Keratinocyte (primary cell): Measurements from ENCODE around the gene OAF. TPM values are rescaled to one million over a fixed set of nuclear protein-coding genes. Genes with fewer than 3 reads are reported as not detected.

Experiments
- DNase-seq: peaks from one replicate; pipeline ENCODE4 v3.0.0-alpha.2; 2011; ENCODE audit warnings: low read depth, missing footprints, low spot score
- FAIRE-seq: peaks from 2 replicates; lab custom pipeline; 2011; peaks lifted over from hg19 to GRCh38; lab: Jason Lieb, UNC
- H2AFZ ChIP-seq: 2 replicates; pipeline ENCODE4 v1.6.0; 2012; ENCODE audit warnings: low read length, control low read depth, inconsistent platforms; ENCODE audit not compliant: control insufficient read depth
- H3K27ac ChIP-seq: 2 replicates; pipeline ENCODE4 v1.5.1; 2011; ENCODE audit warnings: low read length; ENCODE audit not compliant: control insufficient read depth, insufficient read depth
- H3K27me3 ChIP-seq: 3 replicates; pipeline ENCODE4 v1.6.0; 2011; ENCODE audit warnings: low read length; ENCODE audit not compliant: control insufficient read depth, insufficient read depth; ENCODE audit errors: extremely low read depth
- H3K36me3 ChIP-seq, 2 experiments: 2 replicates in 1 of 2; 3 replicates in 1 of 2; pipeline ENCODE4 v1.5.1; 2011; ENCODE audit warnings: low read length in 2 of 2, mild to moderate bottlenecking in 1 of 2; ENCODE audit not compliant: control insufficient read depth in 2 of 2, insufficient read depth in 2 of 2; ENCODE audit errors: extremely low read depth in 1 of 2
- H3K4me1 ChIP-seq: 3 replicates; pipeline ENCODE4 v1.5.1; 2011; ENCODE audit warnings: low read length; ENCODE audit not compliant: control insufficient read depth, insufficient read depth; ENCODE audit errors: extremely low read depth
- H3K4me2 ChIP-seq: 3 replicates; pipeline ENCODE4 v1.6.0; 2011; ENCODE audit warnings: low read depth, low read length; ENCODE audit not compliant: control insufficient read depth, insufficient read depth; ENCODE audit errors: extremely low read depth
- H3K4me3 ChIP-seq, 3 experiments: fragments of 200-600 bp in 1 of 3; sonication (generic) in 1 of 3; 2 replicates in 2 of 3; 3 replicates in 1 of 3; pipeline ENCODE4 v1.5.1; 2011 to 2016; ENCODE audit warnings: low read length in 3 of 3, mild to moderate bottlenecking in 3 of 3, control low read depth in 2 of 3, inconsistent platforms in 1 of 3, low read depth in 1 of 3, mixed read lengths in 1 of 3, mixed run types in 1 of 3, moderate library complexity in 1 of 3; ENCODE audit not compliant: control insufficient read depth in 2 of 3, insufficient read depth in 2 of 3; ENCODE audit errors: extremely low read depth in 1 of 3
- H3K79me2 ChIP-seq: 2 replicates; pipeline ENCODE4 v1.6.0; 2012; ENCODE audit warnings: low read length; ENCODE audit not compliant: control insufficient read depth, insufficient read depth
- H3K9ac ChIP-seq: 3 replicates; pipeline ENCODE4 v1.6.0; 2011; ENCODE audit warnings: low read length; ENCODE audit not compliant: control insufficient read depth, insufficient read depth; ENCODE audit errors: extremely low read depth
- H3K9me1 ChIP-seq: 3 replicates; pipeline ENCODE4 v1.6.0; 2011; ENCODE audit warnings: low read length; ENCODE audit not compliant: control insufficient read depth, insufficient read depth; ENCODE audit errors: extremely low read depth
- H3K9me3 ChIP-seq: 2 replicates; pipeline ENCODE4 v1.5.1; 2012; ENCODE audit warnings: low read depth, low read length; ENCODE audit not compliant: control insufficient read depth
- H4K20me1 ChIP-seq: 3 replicates; pipeline ENCODE4 v1.6.0; 2011; ENCODE audit warnings: low read length; ENCODE audit not compliant: control insufficient read depth, insufficient read depth; ENCODE audit errors: extremely low read depth
- EZH2 ChIP-seq: IDR thresholded peaks from one replicate; pipeline ENCODE4 v1.6.1; 2012; ENCODE audit warnings: inconsistent platforms, mild to moderate bottlenecking, low read length, moderate library complexity
- dilution Hi-C: fragments of 300-500 bp; cut with MboI; formaldehyde crosslinking; loops from one replicate; pipeline ENCODE4 v1.7.0; 2020; ENCODE audit warnings: low sequenced_read_pairs; ENCODE audit not compliant: extremely low pct_ligation_motif_present
- polyA plus RNA-seq, 5 experiments: library from polyadenylated mRNA; depleted of rRNA in 3 of 5; stranded (reverse) in 3 of 5; stranded (forward) in 1 of 5; unstranded in 1 of 5; fragments of >200 nt; gene quantifications; 1 replicate in 1 of 5; 2 replicates in 3 of 5; 3 replicates in 1 of 5; pipeline versions ENCODE4 v1.2.1 to v1.2.3, GENCODE V29; 2011 to 2012; ENCODE audit warnings: missing spikeins in 2 of 5, low read depth in 1 of 5, low replicate concordance in 1 of 5
- TF ChIP-seq, protein P1 (sequence below), 3 experiments: IDR thresholded peaks in 1 of 3; conservative IDR thresholded peaks in 1 of 3; optimal IDR thresholded peaks in 1 of 3; 2 replicates in 2 of 3; 3 replicates in 1 of 3; pipeline versions ENCODE3 to v1.5.1; 2011; ENCODE audit warnings: low read length in 3 of 3, mild to moderate bottlenecking in 3 of 3, moderate library complexity in 2 of 3, control low read depth in 1 of 3, inconsistent platforms in 1 of 3; ENCODE audit not compliant: insufficient read depth in 2 of 3; ENCODE audit errors: extremely low read depth in 1 of 3

Gene OAF
- polyA plus RNA-seq, 1 donor (not counting 4 experiments of a cell fraction or from before 2014, with no cell fraction given) = 11.2 TPM

DNA sequence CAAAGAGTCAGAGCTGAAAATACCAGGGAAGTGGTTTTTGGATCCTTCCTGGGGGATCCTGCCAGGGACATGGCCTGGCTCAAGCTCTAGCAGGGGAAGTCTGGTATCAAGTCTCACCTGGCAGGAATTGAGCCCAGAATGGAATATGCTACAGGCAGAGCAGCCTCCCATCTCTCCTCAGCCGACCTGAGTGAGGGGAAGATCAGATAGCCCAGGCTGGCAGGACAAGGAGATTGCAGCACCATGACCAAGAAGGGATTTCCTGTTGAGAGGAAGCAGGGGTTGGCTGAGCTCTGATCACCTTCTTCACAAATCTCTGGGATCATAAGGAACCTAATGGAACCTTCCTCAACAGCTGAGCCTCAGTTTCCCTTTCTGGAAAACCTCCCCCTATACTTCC, 13.0 kb downstream of the OAF start:
- Histone ChIP-seq H4K20me1 (peaks cover 2% of the 10 kb centered on the region), H3K9me3 (no peaks in the 10 kb centered on the region), H3K36me3 (no peaks in the 10 kb centered on the region), H3K27ac (no peak overlapping the region), H3K4me2 (no peak overlapping the region), H3K4me3 (no peak overlapping the region), H3K27me3 (no peaks in the 10 kb centered on the region), H2AFZ (no peak overlapping the region), H3K79me2 (no peaks in the 10 kb centered on the region), H3K9ac (no peak overlapping the region), H3K4me1 (no peaks in the 10 kb centered on the region), H3K9me1 (no peaks in the 10 kb centered on the region)
- TF ChIP-seq, protein P1, sequence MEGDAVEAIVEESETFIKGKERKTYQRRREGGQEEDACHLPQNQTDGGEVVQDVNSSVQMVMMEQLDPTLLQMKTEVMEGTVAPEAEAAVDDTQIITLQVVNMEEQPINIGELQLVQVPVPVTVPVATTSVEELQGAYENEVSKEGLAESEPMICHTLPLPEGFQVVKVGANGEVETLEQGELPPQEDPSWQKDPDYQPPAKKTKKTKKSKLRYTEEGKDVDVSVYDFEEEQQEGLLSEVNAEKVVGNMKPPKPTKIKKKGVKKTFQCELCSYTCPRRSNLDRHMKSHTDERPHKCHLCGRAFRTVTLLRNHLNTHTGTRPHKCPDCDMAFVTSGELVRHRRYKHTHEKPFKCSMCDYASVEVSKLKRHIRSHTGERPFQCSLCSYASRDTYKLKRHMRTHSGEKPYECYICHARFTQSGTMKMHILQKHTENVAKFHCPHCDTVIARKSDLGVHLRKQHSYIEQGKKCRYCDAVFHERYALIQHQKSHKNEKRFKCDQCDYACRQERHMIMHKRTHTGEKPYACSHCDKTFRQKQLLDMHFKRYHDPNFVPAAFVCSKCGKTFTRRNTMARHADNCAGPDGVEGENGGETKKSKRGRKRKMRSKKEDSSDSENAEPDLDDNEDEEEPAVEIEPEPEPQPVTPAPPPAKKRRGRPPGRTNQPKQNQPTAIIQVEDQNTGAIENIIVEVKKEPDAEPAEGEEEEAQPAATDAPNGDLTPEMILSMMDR (optimal IDR thresholded peaks at IDR 0.05 in 1 of 3, IDR thresholded peaks at IDR 0.05 in 1 of 3, conservative IDR thresholded peaks at IDR 0.05 in 1 of 3; ENCODE audit: extremely low read depth in 1 of 3, insufficient read depth in 2 of 3, low read length in 3 of 3) = no peak
- no peak for TF ChIP-seq EZH2
- no peak for FAIRE-seq
- dilution Hi-C loops = no loop called here
- no peak for DNase-seq

DNA sequence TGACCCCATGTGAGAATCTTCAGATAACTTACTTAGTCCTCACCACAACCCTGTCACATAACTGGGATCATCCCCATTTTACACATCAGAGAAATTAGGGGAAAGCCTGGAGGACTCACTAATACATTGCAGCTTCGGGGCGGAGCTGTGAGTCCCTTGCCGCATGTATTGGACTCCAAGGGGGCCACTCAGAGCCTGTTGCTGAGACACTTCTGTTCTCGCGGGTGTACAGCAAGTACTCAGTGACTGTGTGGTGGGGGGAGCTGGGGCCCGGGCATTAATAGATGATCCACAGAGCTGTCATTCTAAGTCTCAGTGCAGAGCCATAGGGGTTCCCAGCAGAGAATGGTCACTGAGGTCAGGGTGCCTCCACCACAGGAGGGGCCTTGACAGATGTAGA, 13.5 kb downstream of the OAF start:
- H3K79me2 ChIP-seq = no peaks in the 10 kb centered on the region
- no peak for TF ChIP-seq EZH2
- TF ChIP-seq, protein P1 (optimal IDR thresholded peaks at IDR 0.05 in 1 of 3, IDR thresholded peaks at IDR 0.05 in 1 of 3, conservative IDR thresholded peaks at IDR 0.05 in 1 of 3; ENCODE audit: extremely low read depth in 1 of 3, insufficient read depth in 2 of 3, low read length in 3 of 3) = no peak
- no peak overlapping the region for H3K4me2 ChIP-seq
- H2AFZ ChIP-seq = no peak overlapping the region
- no peaks in the 10 kb centered on the region for H3K4me1 ChIP-seq
- DNase-seq (no peak), FAIRE-seq (no peak)
- H3K9ac ChIP-seq = no peak overlapping the region
- H3K9me3 ChIP-seq = no peaks in the 10 kb centered on the region
- H3K4me3 ChIP-seq = no peak overlapping the region
- no peaks in the 10 kb centered on the region for H3K27me3 ChIP-seq
- no peaks in the 10 kb centered on the region for H3K36me3 ChIP-seq
- peaks cover under 1% of the 10 kb centered on the region for H4K20me1 ChIP-seq
- dilution Hi-C loops = no loop called here
- H3K9me1 ChIP-seq = no peaks in the 10 kb centered on the region
- no peak overlapping the region for H3K27ac ChIP-seq
